Fibroblast of lung (primary cell): Measurements from ENCODE around the gene COL28A1. TPM values are rescaled to one million over a fixed set of nuclear protein-coding genes. Genes with fewer than 3 reads are reported as not detected.

Experiments used
- DNase-seq, 2 donors: peaks; one replicate each; pipeline versions ENCODE4 v3.0.0 to v3.0.0-alpha.2; 2010; ENCODE audit warnings: low read depth in 2 of 2
- H2AFZ ChIP-seq: 2 replicates; pipeline ENCODE4 v1.5.1; 2012; ENCODE audit warnings: low read length, control low read depth, inconsistent platforms
- H3K27ac ChIP-seq: 2 replicates; pipeline ENCODE4 v1.5.1; 2011; ENCODE audit warnings: low read length, control low read depth; ENCODE audit not compliant: insufficient read depth
- H3K27me3 ChIP-seq: 2 replicates; pipeline ENCODE4 v1.5.1; 2011; ENCODE audit warnings: mild to moderate bottlenecking, low read length; ENCODE audit not compliant: control insufficient read depth, insufficient read depth
- H3K36me3 ChIP-seq: 2 replicates; pipeline ENCODE4 v1.5.1; 2011; ENCODE audit warnings: low read length; ENCODE audit not compliant: control insufficient read depth, insufficient read depth
- H3K4me1 ChIP-seq: 2 replicates; pipeline ENCODE4 v1.5.1; 2011; ENCODE audit warnings: low read length; ENCODE audit not compliant: control insufficient read depth, insufficient read depth; ENCODE audit errors: extremely low read depth
- H3K4me2 ChIP-seq: 2 replicates; pipeline ENCODE4 v1.5.1; 2011; ENCODE audit warnings: low read length, control low read depth; ENCODE audit not compliant: insufficient read depth; ENCODE audit errors: extremely low read depth
- H3K4me3 ChIP-seq, 4 experiments: fragments of 200-600 bp in 1 of 4; sonication (generic) in 1 of 4; replicated peaks in 1 of 4; 2 replicates each; pipeline ENCODE4 v1.5.1; 2011 to 2016; ENCODE audit warnings: low read length in 4 of 4, low read depth in 3 of 4, mild to moderate bottlenecking in 3 of 4, control low read depth in 2 of 4, inconsistent platforms in 1 of 4, mixed read lengths in 1 of 4; ENCODE audit not compliant: insufficient read depth in 1 of 4; ENCODE audit errors: control extremely low read depth in 1 of 4
- H3K79me2 ChIP-seq: 2 replicates; pipeline ENCODE4 v1.5.1; 2012; ENCODE audit warnings: mild to moderate bottlenecking, low read length, inconsistent platforms; ENCODE audit not compliant: control insufficient read depth, insufficient read depth
- H3K9ac ChIP-seq: 2 replicates; pipeline ENCODE4 v1.5.1; 2011; ENCODE audit warnings: mild to moderate bottlenecking, low read length, control low read depth; ENCODE audit not compliant: insufficient read depth
- H3K9me3 ChIP-seq: 2 replicates; pipeline ENCODE4 v1.5.1; 2012; ENCODE audit warnings: low read depth, low read length; ENCODE audit not compliant: control insufficient read depth, insufficient read depth
- H4K20me1 ChIP-seq: 2 replicates; pipeline ENCODE4 v1.5.1; 2011; ENCODE audit warnings: low read length; ENCODE audit not compliant: control insufficient read depth, insufficient read depth; ENCODE audit errors: extremely low read depth
- EZH2 ChIP-seq: IDR thresholded peaks from 2 replicates; pipeline ENCODE4 v1.5.1; 2012; ENCODE audit warnings: low read length, control low read depth, mild to moderate bottlenecking; ENCODE audit errors: missing control alignments
- polyA plus RNA-seq, 2 donors: library from polyadenylated mRNA; depleted of rRNA in 1 of 2; stranded (reverse) in 1 of 2; unstranded in 1 of 2; fragments of >200 nt; gene quantifications; 2 replicates each; pipeline ENCODE4 v1.2.1, GENCODE V29; 2011 to 2012; ENCODE audit warnings: missing spikeins in 1 of 2
- total RNA-seq: library from RNA; depleted of rRNA; stranded (reverse); fragments of >200 nt; gene quantifications from 2 replicates; pipeline ENCODE4 v1.2.1, GENCODE V29; 2014
- TF ChIP-seq, protein P1 (sequence below), 2 donors: IDR thresholded peaks in 1 of 2; conservative IDR thresholded peaks in 1 of 2; 1 replicate in 1 of 2; 2 replicates in 1 of 2; pipeline ENCODE4 v1.5.1; 2011 to 2012; ENCODE audit warnings: low read length in 2 of 2, control low read depth in 1 of 2, inconsistent platforms in 1 of 2, low read depth in 1 of 2, mild to moderate bottlenecking in 1 of 2

COL28A1 gene
- total and polyA plus RNA-seq, 2 donors (not counting 1 experiment from before 2014, with no cell fraction given) = 0.01 to 0.17 TPM

GRCh38 chr7:7536396-7537019 is 835 bp upstream of the COL28A1 start:
- Histone ChIP-seq H3K27me3 (no peaks in the 10 kb centered on the region), H3K27ac (no peak overlapping the region), H3K4me2 (no peak overlapping the region), H3K9ac (no peak overlapping the region), H3K4me1 (peaks cover under 1% of the 10 kb centered on the region), H4K20me1 (no peaks in the 10 kb centered on the region), H3K79me2 (no peaks in the 10 kb centered on the region), H2AFZ (no peak overlapping the region), H3K4me3 (no peak overlapping the region), H3K9me3 (no peaks in the 10 kb centered on the region), H3K36me3 (no peaks in the 10 kb centered on the region)
- TF ChIP-seq, protein P1, sequence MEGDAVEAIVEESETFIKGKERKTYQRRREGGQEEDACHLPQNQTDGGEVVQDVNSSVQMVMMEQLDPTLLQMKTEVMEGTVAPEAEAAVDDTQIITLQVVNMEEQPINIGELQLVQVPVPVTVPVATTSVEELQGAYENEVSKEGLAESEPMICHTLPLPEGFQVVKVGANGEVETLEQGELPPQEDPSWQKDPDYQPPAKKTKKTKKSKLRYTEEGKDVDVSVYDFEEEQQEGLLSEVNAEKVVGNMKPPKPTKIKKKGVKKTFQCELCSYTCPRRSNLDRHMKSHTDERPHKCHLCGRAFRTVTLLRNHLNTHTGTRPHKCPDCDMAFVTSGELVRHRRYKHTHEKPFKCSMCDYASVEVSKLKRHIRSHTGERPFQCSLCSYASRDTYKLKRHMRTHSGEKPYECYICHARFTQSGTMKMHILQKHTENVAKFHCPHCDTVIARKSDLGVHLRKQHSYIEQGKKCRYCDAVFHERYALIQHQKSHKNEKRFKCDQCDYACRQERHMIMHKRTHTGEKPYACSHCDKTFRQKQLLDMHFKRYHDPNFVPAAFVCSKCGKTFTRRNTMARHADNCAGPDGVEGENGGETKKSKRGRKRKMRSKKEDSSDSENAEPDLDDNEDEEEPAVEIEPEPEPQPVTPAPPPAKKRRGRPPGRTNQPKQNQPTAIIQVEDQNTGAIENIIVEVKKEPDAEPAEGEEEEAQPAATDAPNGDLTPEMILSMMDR (conservative IDR thresholded peaks at IDR 0.05 in 1 of 2, IDR thresholded peaks at IDR 0.05 in 1 of 2; ENCODE audit: low read depth in 1 of 2, low read length in 2 of 2) = no peak
- no peak for TF ChIP-seq EZH2
- no peak for DNase-seq

DNA sequence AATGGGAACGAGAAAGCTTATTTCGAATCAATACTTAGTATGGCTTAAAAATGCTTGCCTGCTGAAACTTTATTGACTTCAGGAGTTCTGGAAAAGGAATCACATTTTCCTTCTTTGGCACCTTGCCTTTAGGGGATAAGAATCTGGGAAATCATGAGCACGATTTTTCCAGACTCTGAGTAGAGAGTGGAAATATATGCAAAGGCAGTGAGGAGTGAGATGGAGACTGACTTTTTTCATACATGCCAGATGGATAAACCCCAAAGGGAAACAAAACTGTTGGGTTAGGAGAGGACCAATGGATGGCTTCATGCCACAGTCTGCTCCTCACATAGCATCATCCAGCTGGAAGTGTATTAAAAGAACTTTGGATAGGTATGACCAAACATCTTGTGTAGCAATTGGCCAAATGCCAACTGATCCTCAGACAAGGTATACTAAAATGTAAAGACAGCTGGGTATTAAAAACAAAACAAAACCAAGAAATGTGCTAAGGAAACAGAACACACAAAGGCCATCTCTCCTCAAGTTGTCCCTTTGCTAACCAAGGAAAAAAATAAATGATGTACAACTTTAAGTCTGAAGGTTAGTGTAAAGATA is 1.7 kb downstream of the COL28A1 start:
- no peaks in the 10 kb centered on the region for H3K9me3 ChIP-seq
- no peak overlapping the region for H2AFZ ChIP-seq
- no peak for TF ChIP-seq EZH2
- TF ChIP-seq, protein P1 (conservative IDR thresholded peaks at IDR 0.05 in 1 of 2, IDR thresholded peaks at IDR 0.05 in 1 of 2; ENCODE audit: low read depth in 1 of 2, low read length in 2 of 2) = no peak
- no peaks in the 10 kb centered on the region for H3K27me3 ChIP-seq
- no peaks in the 10 kb centered on the region for H3K4me1 ChIP-seq
- no peak overlapping the region for H3K4me2 ChIP-seq
- H3K27ac ChIP-seq = no peak overlapping the region
- no peak for DNase-seq
- H3K79me2 ChIP-seq = no peaks in the 10 kb centered on the region
- H3K36me3 ChIP-seq = no peaks in the 10 kb centered on the region
- H3K4me3 ChIP-seq = no peak overlapping the region
- no peaks in the 10 kb centered on the region for H4K20me1 ChIP-seq
- no peak overlapping the region for H3K9ac ChIP-seq

GRCh38 chr7:7529328-7529727 is 6.3 kb downstream of the COL28A1 start:
- H3K9ac ChIP-seq = no peak overlapping the region
- no peaks in the 10 kb centered on the region for H3K9me3 ChIP-seq
- no peak for DNase-seq
- H3K4me1 ChIP-seq = no peaks in the 10 kb centered on the region
- H3K4me2 ChIP-seq = no peak overlapping the region
- no peak overlapping the region for H3K4me3 ChIP-seq
- no peaks in the 10 kb centered on the region for H3K27me3 ChIP-seq
- H2AFZ ChIP-seq = no peak overlapping the region
- no peaks in the 10 kb centered on the region for H3K36me3 ChIP-seq
- H4K20me1 ChIP-seq = no peaks in the 10 kb centered on the region
- no peak overlapping the region for H3K27ac ChIP-seq
- TF ChIP-seq, protein P1 (conservative IDR thresholded peaks at IDR 0.05 in 1 of 2, IDR thresholded peaks at IDR 0.05 in 1 of 2; ENCODE audit: low read depth in 1 of 2, low read length in 2 of 2) = no peak
- no peak for TF ChIP-seq EZH2
- no peaks in the 10 kb centered on the region for H3K79me2 ChIP-seq
